GM21381 (cell line): ENCODE data around the gene PRDM16.
"Not testable (repeated sequence)": the region's sequence is repeated elsewhere in the genome, so short reads cannot be mapped to it uniquely, and the experiment has no call there.

Experiments used
- ATAC-seq: cut with Tn5 transposase; IDR thresholded peaks from one replicate; pipeline ENCODE4 v1.9.1; 2021; ENCODE audit warnings: mild to moderate bottlenecking, moderate library complexity; ENCODE audit not compliant: unreplicated experiment

The PRDM16 gene

GRCh38 chr1:3270403-3271245 lies 201.6 kb downstream of the PRDM16 start:
- no peak for ATAC-seq

- no peak for ATAC-seq
These were observed 202.9 kb downstream of the PRDM16 start for GRCh38 chr1:3271866-3272265.

- no peak for ATAC-seq
These were observed 203.5 kb downstream of the PRDM16 start for GRCh38 chr1:3272321-3273045.

- ATAC-seq: no peak
These were observed 204.4 kb downstream of the PRDM16 start for GRCh38 chr1:3273447-3273846.

- no peak for ATAC-seq
These were observed 206.0 kb downstream of the PRDM16 start for GRCh38 chr1:3274972-3275371.

- ATAC-seq: no peak
These were observed 206.7 kb downstream of the PRDM16 start for GRCh38 chr1:3275471-3276340.

- no peak for ATAC-seq
These were observed 207.4 kb downstream of the PRDM16 start for GRCh38 chr1:3276341-3276800.

GRCh38 chr1:3277011-3277471 lies 208.0 kb downstream of the PRDM16 start:
- ATAC-seq: no peak

GRCh38 chr1:3277623-3278022 lies 208.6 kb downstream of the PRDM16 start:
- no peak for ATAC-seq

- no peak for ATAC-seq
These were observed 209.6 kb downstream of the PRDM16 start for GRCh38 chr1:3278416-3279181.

- no peak for ATAC-seq
These were observed 210.1 kb downstream of the PRDM16 start for GRCh38 chr1:3279182-3279470.

- no peak for ATAC-seq
These were observed 212.7 kb downstream of the PRDM16 start for GRCh38 chr1:3281735-3282134.

- no peak for ATAC-seq
These were observed 213.2 kb downstream of the PRDM16 start for GRCh38 chr1:3282186-3282585.

- no peak for ATAC-seq
These were observed 213.8 kb downstream of the PRDM16 start for GRCh38 chr1:3282656-3283430.

- no peak for ATAC-seq
These were observed 214.8 kb downstream of the PRDM16 start for GRCh38 chr1:3283849-3284248.

GRCh38 chr1:3284691-3285090 lies 215.7 kb downstream of the PRDM16 start:
- no peak for ATAC-seq

GRCh38 chr1:3285106-3285740 lies 216.2 kb downstream of the PRDM16 start:
- ATAC-seq: no peak

GRCh38 chr1:3287095-3287494 lies 218.1 kb downstream of the PRDM16 start:
- not testable (repeated sequence) for ATAC-seq

- no peak for ATAC-seq
These were observed 218.7 kb downstream of the PRDM16 start for GRCh38 chr1:3287656-3288160.
